ENCODE results near the gene SPAG16.

The SPAG16 gene

GRCh38 chr2:214294426-214294825, 1010.2 kb downstream of the SPAG16 start:
- Histone ChIP-seq H3K9me3 (peaks cover 20% of the 10 kb centered on the region), H4K20me1 (no peaks in the 10 kb centered on the region)

GRCh38 chr2:214297423-214297822, 1013.2 kb downstream of the SPAG16 start:
- H3K4me1 ChIP-seq: no peaks in the 10 kb centered on the region
- no peak for TF ChIP-seq Cebpa-rat (IDR thresholded peaks at IDR 0.05)

More at GRCh38 chr2:214294426-214294825, 1010.2 kb downstream of the SPAG16 start:
- no peaks in the 10 kb centered on the region for H3K4me1 ChIP-seq
- TF ChIP-seq Cebpa-rat (IDR thresholded peaks at IDR 0.05): no peak
- H3K4me3 ChIP-seq: no peak overlapping the region
- H3K27ac ChIP-seq: no peak overlapping the region
- no peak overlapping the region for H3K9ac ChIP-seq
- no peaks in the 10 kb centered on the region for H3K36me3 ChIP-seq
- no peak overlapping the region for H3K4me2 ChIP-seq
- no peaks in the 10 kb centered on the region for H3K27me3 ChIP-seq

GRCh38 chr2:214310319-214310718, 1026.1 kb downstream of the SPAG16 start:
- Histone ChIP-seq H3K27ac (no peak overlapping the region), H3K4me2 (no peak overlapping the region), H3K4me3 (no peak overlapping the region), H3K4me1 (no peaks in the 10 kb centered on the region), H3K9ac (no peak overlapping the region), H3K36me3 (no peaks in the 10 kb centered on the region), H3K27me3 (no peaks in the 10 kb centered on the region), H4K20me1 (no peaks in the 10 kb centered on the region), H3K9me3 (no peaks in the 10 kb centered on the region)
- no peak for TF ChIP-seq Cebpa-rat (IDR thresholded peaks at IDR 0.05)

More at GRCh38 chr2:214297423-214297822, 1013.2 kb downstream of the SPAG16 start:
- no peak overlapping the region for H3K27ac ChIP-seq
- no peaks in the 10 kb centered on the region for H3K36me3 ChIP-seq
- H3K4me3 ChIP-seq: no peak overlapping the region
- peaks cover 11% of the 10 kb centered on the region for H3K9me3 ChIP-seq
- no peaks in the 10 kb centered on the region for H3K27me3 ChIP-seq
- no peak overlapping the region for H3K4me2 ChIP-seq
- H3K9ac ChIP-seq: no peak overlapping the region
- H4K20me1 ChIP-seq: no peaks in the 10 kb centered on the region

- Histone ChIP-seq H3K27me3 (no peaks in the 10 kb centered on the region), H3K4me2 (no peak overlapping the region), H3K9ac (no peak overlapping the region), H3K4me1 (no peaks in the 10 kb centered on the region), H4K20me1 (no peaks in the 10 kb centered on the region), H3K36me3 (no peaks in the 10 kb centered on the region), H3K9me3 (no peaks in the 10 kb centered on the region), H3K4me3 (no peak overlapping the region), H3K27ac (no peak overlapping the region)
- TF ChIP-seq Cebpa-rat (IDR thresholded peaks at IDR 0.05): no peak
These were observed 1026.8 kb downstream of the SPAG16 start for GRCh38 chr2:214311031-214311533.

GRCh38 chr2:214311931-214312749, 1027.9 kb downstream of the SPAG16 start:
- TF ChIP-seq Cebpa-rat (IDR thresholded peaks at IDR 0.05): no peak

GRCh38 chr2:214315324-214315723, 1031.1 kb downstream of the SPAG16 start:
- no peak for TF ChIP-seq Cebpa-rat (IDR thresholded peaks at IDR 0.05)
- Histone ChIP-seq H3K9me3 (no peaks in the 10 kb centered on the region), H3K27me3 (no peaks in the 10 kb centered on the region), H3K27ac (no peak overlapping the region), H3K4me3 (no peak overlapping the region), H4K20me1 (no peaks in the 10 kb centered on the region), H3K4me1 (no peaks in the 10 kb centered on the region), H3K36me3 (no peaks in the 10 kb centered on the region), H3K9ac (no peak overlapping the region), H3K4me2 (no peak overlapping the region)

More at GRCh38 chr2:214311931-214312749, 1027.9 kb downstream of the SPAG16 start:
- H3K4me2 ChIP-seq: no peak overlapping the region
- H3K27ac ChIP-seq: no peak overlapping the region
- no peaks in the 10 kb centered on the region for H4K20me1 ChIP-seq
- no peaks in the 10 kb centered on the region for H3K9me3 ChIP-seq
- no peaks in the 10 kb centered on the region for H3K4me1 ChIP-seq
- H3K9ac ChIP-seq: no peak overlapping the region
- no peak overlapping the region for H3K4me3 ChIP-seq
- no peaks in the 10 kb centered on the region for H3K27me3 ChIP-seq
- no peaks in the 10 kb centered on the region for H3K36me3 ChIP-seq

- no peaks in the 10 kb centered on the region for H3K36me3 ChIP-seq
- H3K9ac ChIP-seq: no peak overlapping the region
- H3K27me3 ChIP-seq: no peaks in the 10 kb centered on the region
- H3K9me3 ChIP-seq: no peaks in the 10 kb centered on the region
- no peak overlapping the region for H3K27ac ChIP-seq
- TF ChIP-seq Cebpa-rat (IDR thresholded peaks at IDR 0.05): no peak
- no peak overlapping the region for H3K4me3 ChIP-seq
- H3K4me2 ChIP-seq: no peak overlapping the region
- H3K4me1 ChIP-seq: no peaks in the 10 kb centered on the region
- no peaks in the 10 kb centered on the region for H4K20me1 ChIP-seq
These were observed 1035.9 kb downstream of the SPAG16 start for GRCh38 chr2:214320211-214320610.

- Histone ChIP-seq H3K9ac (no peak overlapping the region), H3K36me3 (no peaks in the 10 kb centered on the region), H3K4me1 (no peaks in the 10 kb centered on the region), H3K27me3 (no peaks in the 10 kb centered on the region), H3K4me2 (no peak overlapping the region), H3K9me3 (no peaks in the 10 kb centered on the region), H3K4me3 (no peak overlapping the region), H3K27ac (no peak overlapping the region), H4K20me1 (no peaks in the 10 kb centered on the region)
- TF ChIP-seq Cebpa-rat (IDR thresholded peaks at IDR 0.05): no peak
These were observed 1038.4 kb downstream of the SPAG16 start for GRCh38 chr2:214322662-214323061.

GRCh38 chr2:214325404-214325803, 1041.1 kb downstream of the SPAG16 start:
- H3K4me1 ChIP-seq: no peaks in the 10 kb centered on the region
- H3K27me3 ChIP-seq: no peaks in the 10 kb centered on the region
- no peak overlapping the region for H3K4me3 ChIP-seq
- no peak overlapping the region for H3K9ac ChIP-seq
- no peaks in the 10 kb centered on the region for H3K36me3 ChIP-seq
- H4K20me1 ChIP-seq: no peaks in the 10 kb centered on the region
- TF ChIP-seq Cebpa-rat (IDR thresholded peaks at IDR 0.05): no peak
- no peak overlapping the region for H3K4me2 ChIP-seq
- H3K27ac ChIP-seq: no peak overlapping the region
- H3K9me3 ChIP-seq: no peaks in the 10 kb centered on the region

GRCh38 chr2:214328941-214329340, 1044.7 kb downstream of the SPAG16 start:
- H3K36me3 ChIP-seq: no peaks in the 10 kb centered on the region
- no peak overlapping the region for H3K9ac ChIP-seq
- H3K4me3 ChIP-seq: no peak overlapping the region
- H3K4me1 ChIP-seq: no peaks in the 10 kb centered on the region
- no peak overlapping the region for H3K4me2 ChIP-seq
- no peaks in the 10 kb centered on the region for H4K20me1 ChIP-seq
- H3K9me3 ChIP-seq: no peaks in the 10 kb centered on the region
- no peak overlapping the region for H3K27ac ChIP-seq
- no peaks in the 10 kb centered on the region for H3K27me3 ChIP-seq
- TF ChIP-seq Cebpa-rat (IDR thresholded peaks at IDR 0.05): no peak

Data from BLaER1 (cell line).